NCI-H446 (cell line): ENCODE measurements around the gene EIF4A3.
A peak's percentile ranks its signal among the peaks of the same experiment; 100 is the strongest.

Experiments used
- DNase-seq, 2 experiments: peaks; one replicate each; lab custom pipeline; 2025; lab: John Stamatoyannopoulos, UW

Gene EIF4A3

GRCh38 chr17:80111702-80112470, 35.0 kb downstream of the EIF4A3 start:
- DNase-seq, result no peak

- DNase-seq, result no peak
Observed at GRCh38 chr17:80110927-80111701, 35.8 kb downstream of the EIF4A3 start.

GRCh38 chr17:80110447-80110812, 36.5 kb downstream of the EIF4A3 start:
- DNase-seq, result no peak

GRCh38 chr17:80109713-80110446, 37.0 kb downstream of the EIF4A3 start:
- DNase-seq, result no peak

- DNase-seq, result no peak
Observed at GRCh38 chr17:80109066-80109660, 37.8 kb downstream of the EIF4A3 start.

GRCh38 chr17:80108036-80108971, 38.6 kb downstream of the EIF4A3 start:
- no peak for DNase-seq

- DNase-seq, result no peak
Observed at GRCh38 chr17:80107231-80108021, 39.5 kb downstream of the EIF4A3 start.

- no peak for DNase-seq
Observed at GRCh38 chr17:80106751-80107150, 40.2 kb downstream of the EIF4A3 start.

GRCh38 chr17:80106176-80106575, 40.8 kb downstream of the EIF4A3 start:
- DNase-seq, result no peak

- DNase-seq, result no peak
Observed at GRCh38 chr17:80105762-80106161, 41.2 kb downstream of the EIF4A3 start.

GRCh38 chr17:80104956-80105375, 42.0 kb downstream of the EIF4A3 start:
- DNase-seq, result no peak

- no peak for DNase-seq
Observed at GRCh38 chr17:80104321-80104955, 42.5 kb downstream of the EIF4A3 start.

- DNase-seq, result no peak
Observed at GRCh38 chr17:80103449-80104085, 43.4 kb downstream of the EIF4A3 start.

GRCh38 chr17:80102664-80103448, 44.1 kb downstream of the EIF4A3 start:
- no peak for DNase-seq

GRCh38 chr17:80101946-80102663, 44.8 kb downstream of the EIF4A3 start:
- DNase-seq, result no peak

- DNase-seq, result peak; percentile 71 to 96
Observed at GRCh38 chr17:80101011-80101945, 45.6 kb downstream of the EIF4A3 start, which contains the start of gene GAA. TSS of gene GAA (plus strand) at chr17:80101581. CDS start at chr17:80104587, 3,006 bp downstream.

GRCh38 chr17:80100035-80100323, 46.9 kb downstream of the EIF4A3 start:
- DNase-seq, result no peak
